HG03066 (cell line): ENCODE results near the gene APPBP2.
A peak's percentile ranks its signal among the peaks of the same experiment; 100 is the strongest.
"Not testable (repeated sequence)": the region's sequence is repeated elsewhere in the genome, so short reads cannot be mapped to it uniquely, and the experiment has no call there.

Experiments used
- ATAC-seq: cut with Tn5 transposase; IDR thresholded peaks from one replicate; pipeline ENCODE4 v1.9.1; 2021; ENCODE audit warnings: low read depth; ENCODE audit not compliant: unreplicated experiment

The APPBP2 gene

GRCh38 chr17:60439501-60439900 is 86.5 kb downstream of the APPBP2 start:
- no peak for ATAC-seq

- no peak for ATAC-seq
These were observed 89.4 kb downstream of the APPBP2 start for GRCh38 chr17:60436676-60437075.

DNA sequence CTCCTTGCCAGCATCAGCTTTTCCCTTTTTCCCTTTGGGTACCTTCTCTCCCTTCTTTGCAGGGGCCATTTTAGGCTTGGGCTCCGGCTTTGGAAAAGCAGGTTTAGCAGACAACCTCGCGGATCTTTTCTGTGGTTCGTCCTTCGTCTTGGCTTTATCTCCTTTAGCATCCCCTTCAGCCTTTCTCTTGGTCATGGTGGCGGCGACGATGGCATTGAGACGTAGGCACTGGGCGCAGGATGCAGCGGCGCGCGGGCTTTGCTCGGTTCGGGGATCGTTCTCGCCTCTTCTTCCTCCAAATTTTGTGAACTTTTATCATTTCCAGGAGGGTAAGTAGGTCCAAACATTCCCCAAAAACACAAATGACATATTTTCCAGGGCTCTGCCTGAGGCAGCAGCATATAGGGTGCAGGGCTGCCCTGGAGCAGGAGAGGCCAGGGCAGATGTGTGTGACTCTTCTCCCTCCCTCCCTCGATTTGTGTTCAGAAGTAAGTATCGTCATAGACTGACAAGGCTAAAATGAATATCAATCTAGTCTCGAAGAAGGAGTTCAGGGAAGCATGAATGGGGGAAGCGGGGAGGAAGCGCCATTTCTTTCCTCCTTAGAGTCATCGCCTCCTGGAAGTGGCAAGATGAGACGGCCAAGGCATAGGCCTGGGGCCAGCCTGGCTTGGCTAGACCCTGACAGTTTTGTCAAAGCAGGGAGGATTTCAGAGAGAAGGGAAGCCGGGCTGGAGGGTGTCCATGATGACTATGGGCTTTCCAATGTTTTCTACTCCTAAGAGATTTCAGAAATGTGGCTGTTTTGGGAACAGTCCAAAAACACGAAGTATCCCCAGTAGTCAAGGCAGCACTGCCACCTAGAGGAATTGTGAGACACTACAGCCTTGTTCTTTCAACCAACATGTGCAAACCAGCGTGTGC is 90.5 kb downstream of the APPBP2 start:
- no peak for ATAC-seq

DNA sequence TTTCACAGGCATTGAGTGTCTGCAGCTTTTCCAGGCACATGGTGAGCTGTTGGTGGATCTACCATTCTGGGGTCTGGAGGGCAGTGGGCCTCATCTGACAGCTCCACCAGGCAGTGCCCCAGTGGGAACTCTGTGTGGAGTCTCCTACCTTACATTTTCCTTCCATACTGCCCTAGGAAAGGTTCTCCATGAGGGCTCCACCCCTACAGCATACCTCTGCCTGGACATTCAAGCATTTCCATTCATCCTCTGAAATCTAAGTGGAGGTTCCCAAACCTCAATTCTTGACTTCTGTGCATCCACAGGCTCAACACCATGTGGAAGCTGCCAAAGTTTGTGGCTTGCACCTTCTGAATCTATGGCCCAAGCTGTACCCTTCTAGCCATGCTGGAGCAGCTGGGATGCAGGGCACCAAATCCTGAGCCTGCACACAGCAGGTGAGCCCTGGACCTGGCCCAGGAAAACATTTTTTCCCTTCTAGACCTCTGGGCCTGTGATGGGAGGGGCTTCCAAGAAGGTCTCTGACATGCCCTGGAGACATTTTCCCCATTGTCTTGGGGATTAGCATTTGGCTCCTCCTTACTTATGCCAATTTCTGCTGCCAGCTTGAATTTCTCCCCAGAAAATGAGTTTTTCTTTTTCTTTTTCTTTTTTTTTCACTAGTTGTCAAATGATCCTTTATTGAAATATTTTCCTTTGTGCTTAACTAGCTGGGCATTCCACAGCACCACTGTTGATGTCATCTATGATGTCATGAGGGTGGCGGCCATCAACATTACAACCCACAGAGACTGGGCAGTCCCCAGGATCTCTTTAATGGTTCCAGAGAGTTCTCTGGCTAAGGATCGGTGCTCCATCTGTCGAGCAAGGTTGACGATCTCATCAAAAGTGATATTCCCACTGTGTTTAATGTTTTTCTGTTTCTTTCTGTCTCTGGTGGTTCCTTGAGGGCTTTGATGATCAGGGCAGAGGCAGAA is 92.7 kb downstream of the APPBP2 start:
- ATAC-seq: not testable (repeated sequence)

DNA sequence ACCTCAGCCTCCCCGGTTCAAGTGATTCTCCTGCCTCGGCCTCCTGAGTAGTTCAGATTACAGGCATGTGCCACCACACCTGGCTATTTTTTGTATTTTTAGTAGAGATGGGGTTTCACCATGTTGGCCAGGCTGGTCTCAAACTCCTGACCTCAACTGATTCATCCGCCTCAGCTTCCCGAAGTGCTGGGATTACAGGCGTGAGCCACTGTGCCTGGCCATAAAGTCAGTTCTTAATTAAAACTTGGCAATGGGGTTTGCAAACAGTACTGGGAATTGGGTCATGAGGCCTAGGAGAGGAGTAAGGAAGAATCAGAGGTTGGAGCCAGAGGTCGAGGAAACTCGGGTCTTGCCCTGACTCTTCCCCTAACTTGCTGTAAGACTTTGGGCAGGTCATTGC is 95.5 kb downstream of the APPBP2 start:
- ATAC-seq: not testable (repeated sequence)

DNA sequence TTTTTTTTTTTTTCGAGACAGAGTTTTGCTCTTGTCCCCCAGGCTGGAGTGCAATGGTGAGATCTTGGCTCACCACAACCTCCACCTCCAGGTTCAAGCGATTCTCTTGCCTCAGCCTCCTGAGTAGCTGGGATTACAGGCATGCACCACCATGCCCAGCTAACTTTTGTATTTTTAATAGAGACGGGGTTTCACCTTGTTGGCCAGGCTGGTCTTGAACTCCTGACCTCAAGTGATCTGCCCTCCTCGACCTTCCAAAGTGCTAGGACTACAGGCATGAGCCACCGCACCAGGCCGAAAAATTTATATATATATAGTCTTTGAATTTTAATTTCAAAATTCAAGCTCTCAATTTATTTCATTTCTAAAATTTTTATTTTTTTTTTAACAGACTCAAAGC is 97.6 kb downstream of the APPBP2 start:
- not testable (repeated sequence) for ATAC-seq

DNA sequence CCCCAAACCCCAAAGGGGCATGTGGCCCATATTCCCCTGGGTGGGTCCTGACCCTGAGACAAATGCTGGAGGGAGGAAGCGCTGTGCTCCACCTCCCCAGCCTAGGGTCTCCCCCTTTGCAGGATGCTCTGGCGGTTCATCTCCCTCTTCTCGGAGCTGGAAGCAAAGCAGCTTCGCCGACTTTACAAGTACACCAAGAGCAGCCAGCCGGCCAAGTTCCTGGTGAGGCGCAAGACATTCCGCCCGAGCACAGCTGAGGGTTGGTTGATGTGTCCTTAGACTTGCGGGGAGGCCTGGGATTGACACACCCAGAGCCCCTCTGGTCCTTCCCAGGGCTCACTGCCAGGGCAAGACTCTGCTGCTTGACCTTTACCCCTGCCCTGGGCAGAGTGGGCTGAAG is 99.4 kb downstream of the APPBP2 start:
- no peak for ATAC-seq

DNA sequence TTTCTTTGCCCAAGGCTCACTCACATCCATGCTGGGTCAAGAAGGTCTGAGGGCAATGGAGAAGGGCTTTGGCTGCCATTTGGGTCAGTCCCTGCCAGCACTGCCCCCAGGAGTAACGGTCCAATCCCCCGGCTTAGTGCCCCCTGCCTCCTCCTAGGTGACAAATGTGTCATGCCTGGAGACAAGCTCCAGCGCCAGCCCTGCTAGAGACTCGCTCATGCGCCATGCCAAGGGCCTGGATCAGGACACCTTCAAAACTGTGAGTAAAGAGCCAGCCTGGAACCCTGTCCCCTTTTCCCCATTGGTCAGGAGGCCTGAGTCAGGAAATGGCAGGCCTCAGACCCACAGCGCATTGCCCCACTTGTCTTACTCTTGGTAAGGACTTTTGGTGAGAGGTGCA is 100.4 kb downstream of the APPBP2 start:
- ATAC-seq: no peak

GRCh38 chr17:60423865-60424264 is 102.2 kb downstream of the APPBP2 start:
- no peak for ATAC-seq

- ATAC-seq: no peak
These were observed 103.8 kb downstream of the APPBP2 start, which contains the start of gene CHCT1 for GRCh38 chr17:60422162-60422665. TSS of gene CHCT1 (plus strand) at chr17:60422489. CDS start at chr17:60422593, 104 bp downstream.

- ATAC-seq: peak; percentile 80
These were observed 104.5 kb downstream of the APPBP2 start for GRCh38 chr17:60421273-60422161.

DNA sequence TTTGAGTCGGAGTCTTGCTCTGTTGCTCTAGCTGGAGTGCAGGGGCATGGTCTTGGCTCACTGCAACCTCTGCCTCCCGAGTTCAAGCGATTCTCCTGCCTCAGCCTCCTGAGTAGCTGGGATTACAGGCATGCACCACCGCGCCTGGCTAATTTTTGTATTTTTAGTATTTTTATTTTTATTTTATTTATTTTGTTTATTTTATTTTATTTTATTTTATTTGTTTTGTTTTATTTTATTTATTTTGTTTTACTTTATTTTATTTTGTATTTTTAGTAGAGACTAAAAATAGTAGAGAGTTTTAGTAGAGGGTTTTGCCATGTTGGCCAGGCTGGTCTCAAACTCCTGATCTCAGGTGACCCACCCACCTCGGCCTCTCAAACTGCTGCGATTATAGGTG is 106.2 kb downstream of the APPBP2 start:
- ATAC-seq: not testable (repeated sequence)

- not testable (repeated sequence) for ATAC-seq
These were observed 107.0 kb downstream of the APPBP2 start for GRCh38 chr17:60419003-60419402.

- no peak for ATAC-seq
These were observed 109.6 kb downstream of the APPBP2 start for GRCh38 chr17:60416368-60416925.

DNA sequence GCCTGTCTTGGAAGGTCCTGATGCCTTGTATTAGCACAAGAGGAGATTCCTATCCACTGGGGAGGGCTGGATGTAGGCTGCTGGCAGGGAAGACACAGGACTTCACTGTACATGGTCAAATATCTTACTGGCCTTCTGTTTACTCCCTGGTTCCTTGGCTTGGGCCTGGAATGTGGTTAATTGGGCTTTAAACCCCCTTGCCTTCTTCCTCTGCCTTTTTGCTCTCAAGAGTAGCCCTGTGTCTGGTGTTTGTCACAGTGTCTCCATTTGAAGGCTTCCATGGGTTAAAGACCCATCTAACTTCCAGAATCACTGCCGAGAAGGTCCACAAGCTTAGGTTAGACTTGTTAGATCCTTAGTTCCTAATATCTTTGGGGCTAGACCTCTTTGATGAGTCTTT is 110.9 kb downstream of the APPBP2 start:
- no peak for ATAC-seq

DNA sequence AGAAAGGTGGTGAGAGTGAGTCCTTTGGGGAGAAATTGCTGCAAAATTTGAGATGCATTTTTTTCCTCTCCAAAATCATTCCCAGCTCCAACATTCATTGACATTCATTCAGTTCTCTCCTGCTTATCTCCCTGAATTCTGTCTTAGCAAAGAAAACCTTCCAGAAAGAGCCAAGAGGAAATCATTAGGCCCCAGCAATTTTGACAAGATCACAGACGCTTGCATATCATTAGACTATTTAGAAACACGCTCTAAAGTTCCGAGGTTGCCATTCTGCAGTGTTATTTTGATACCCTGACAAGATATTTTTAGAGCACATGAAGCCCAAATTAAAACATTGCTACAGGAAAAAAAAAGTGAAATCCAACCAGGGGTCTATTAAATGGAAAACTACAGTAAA is 113.3 kb downstream of the APPBP2 start:
- ATAC-seq: no peak

DNA sequence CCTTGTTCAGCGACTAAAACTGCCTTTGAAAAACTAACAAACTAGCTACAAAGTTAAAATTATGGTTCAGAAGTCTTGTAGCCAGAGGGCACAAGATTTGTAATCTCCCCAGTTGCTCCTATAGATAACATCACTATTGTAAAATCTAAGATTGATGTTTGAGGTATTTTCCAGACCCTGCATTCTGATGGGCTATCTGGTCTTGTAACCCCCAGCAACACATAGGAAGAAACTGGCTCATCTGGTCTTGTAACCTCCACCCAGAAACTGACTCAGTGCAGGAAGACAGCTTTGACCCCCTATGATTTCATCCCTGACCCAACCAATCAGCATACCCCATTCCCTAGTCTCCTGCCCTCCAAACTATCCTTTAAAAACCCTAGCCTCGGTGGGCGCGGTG is 116.0 kb downstream of the APPBP2 start:
- no peak for ATAC-seq

- no peak for ATAC-seq
These were observed 119.2 kb downstream of the APPBP2 start for GRCh38 chr17:60406887-60407286.

DNA sequence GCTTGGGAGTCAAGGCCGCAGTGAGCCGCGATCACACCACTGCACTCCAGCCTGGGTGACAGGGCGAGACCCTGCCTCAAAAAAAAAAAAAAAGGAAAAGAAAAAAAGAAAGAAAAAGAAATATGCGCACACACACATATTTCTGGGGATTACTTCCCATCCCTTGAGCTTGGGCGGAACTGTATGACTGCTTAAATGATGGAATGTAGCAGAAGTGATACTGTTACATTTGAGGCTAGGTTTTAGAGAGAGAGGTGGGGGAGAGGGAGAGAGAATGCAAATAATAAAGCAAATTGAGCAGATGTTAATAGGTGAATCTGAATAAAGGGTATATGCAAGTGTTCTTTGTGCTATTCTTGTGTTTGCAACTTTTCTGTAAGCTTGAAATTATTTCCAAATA is 122.1 kb downstream of the APPBP2 start:
- ATAC-seq: no peak

GRCh38 chr17:60403523-60403810 is 122.6 kb downstream of the APPBP2 start:
- no peak for ATAC-seq
